ENCODE results near the gene ZNF554.

DNA sequence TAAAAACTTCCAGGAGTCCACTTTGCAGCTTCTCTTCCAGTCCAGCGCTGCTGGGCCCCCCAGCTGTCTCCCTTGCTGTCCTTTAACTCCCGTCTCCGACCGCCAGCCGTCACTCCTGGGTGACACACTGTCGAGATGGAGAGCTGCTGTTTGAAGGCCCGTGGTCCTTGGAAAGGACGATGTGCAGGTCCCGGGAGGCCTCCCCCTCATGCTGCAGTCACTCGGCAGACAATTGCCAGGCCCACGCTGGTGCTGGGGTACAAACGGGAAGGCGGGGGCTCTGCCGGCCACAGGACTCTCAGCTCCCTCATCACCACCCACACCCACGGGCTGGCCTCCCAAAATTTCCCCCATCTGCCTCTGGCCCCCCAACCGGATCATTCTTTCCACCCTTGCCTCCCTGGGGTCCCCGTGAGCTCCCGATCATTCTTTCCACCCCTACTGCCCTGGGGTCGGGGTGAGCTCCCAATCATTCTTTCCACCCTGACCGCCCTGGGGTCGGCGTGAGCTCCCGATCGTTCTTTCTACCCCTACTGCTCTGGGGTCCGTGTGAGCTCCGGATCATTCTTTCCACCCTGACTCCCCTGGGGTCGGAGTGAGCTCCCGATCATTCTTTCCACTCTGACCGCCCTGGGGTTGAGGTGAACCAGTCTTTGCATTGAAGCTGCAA, 16.0 kb upstream of the ZNF554 start:
- TF ChIP-seq, protein P1, sequence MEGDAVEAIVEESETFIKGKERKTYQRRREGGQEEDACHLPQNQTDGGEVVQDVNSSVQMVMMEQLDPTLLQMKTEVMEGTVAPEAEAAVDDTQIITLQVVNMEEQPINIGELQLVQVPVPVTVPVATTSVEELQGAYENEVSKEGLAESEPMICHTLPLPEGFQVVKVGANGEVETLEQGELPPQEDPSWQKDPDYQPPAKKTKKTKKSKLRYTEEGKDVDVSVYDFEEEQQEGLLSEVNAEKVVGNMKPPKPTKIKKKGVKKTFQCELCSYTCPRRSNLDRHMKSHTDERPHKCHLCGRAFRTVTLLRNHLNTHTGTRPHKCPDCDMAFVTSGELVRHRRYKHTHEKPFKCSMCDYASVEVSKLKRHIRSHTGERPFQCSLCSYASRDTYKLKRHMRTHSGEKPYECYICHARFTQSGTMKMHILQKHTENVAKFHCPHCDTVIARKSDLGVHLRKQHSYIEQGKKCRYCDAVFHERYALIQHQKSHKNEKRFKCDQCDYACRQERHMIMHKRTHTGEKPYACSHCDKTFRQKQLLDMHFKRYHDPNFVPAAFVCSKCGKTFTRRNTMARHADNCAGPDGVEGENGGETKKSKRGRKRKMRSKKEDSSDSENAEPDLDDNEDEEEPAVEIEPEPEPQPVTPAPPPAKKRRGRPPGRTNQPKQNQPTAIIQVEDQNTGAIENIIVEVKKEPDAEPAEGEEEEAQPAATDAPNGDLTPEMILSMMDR (IDR thresholded peaks at IDR 0.05; ENCODE audit: low read depth, low read length, missing input control), result no peak
- TF ChIP-seq, protein P2, sequence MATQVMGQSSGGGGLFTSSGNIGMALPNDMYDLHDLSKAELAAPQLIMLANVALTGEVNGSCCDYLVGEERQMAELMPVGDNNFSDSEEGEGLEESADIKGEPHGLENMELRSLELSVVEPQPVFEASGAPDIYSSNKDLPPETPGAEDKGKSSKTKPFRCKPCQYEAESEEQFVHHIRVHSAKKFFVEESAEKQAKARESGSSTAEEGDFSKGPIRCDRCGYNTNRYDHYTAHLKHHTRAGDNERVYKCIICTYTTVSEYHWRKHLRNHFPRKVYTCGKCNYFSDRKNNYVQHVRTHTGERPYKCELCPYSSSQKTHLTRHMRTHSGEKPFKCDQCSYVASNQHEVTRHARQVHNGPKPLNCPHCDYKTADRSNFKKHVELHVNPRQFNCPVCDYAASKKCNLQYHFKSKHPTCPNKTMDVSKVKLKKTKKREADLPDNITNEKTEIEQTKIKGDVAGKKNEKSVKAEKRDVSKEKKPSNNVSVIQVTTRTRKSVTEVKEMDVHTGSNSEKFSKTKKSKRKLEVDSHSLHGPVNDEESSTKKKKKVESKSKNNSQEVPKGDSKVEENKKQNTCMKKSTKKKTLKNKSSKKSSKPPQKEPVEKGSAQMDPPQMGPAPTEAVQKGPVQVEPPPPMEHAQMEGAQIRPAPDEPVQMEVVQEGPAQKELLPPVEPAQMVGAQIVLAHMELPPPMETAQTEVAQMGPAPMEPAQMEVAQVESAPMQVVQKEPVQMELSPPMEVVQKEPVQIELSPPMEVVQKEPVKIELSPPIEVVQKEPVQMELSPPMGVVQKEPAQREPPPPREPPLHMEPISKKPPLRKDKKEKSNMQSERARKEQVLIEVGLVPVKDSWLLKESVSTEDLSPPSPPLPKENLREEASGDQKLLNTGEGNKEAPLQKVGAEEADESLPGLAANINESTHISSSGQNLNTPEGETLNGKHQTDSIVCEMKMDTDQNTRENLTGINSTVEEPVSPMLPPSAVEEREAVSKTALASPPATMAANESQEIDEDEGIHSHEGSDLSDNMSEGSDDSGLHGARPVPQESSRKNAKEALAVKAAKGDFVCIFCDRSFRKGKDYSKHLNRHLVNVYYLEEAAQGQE (IDR thresholded peaks at IDR 0.05), result no peak
- TF ChIP-seq RAD21 (IDR thresholded peaks at IDR 0.05), result no peak
- no peak for TF ChIP-seq FOXA1 (IDR thresholded peaks at IDR 0.05)
- TF ChIP-seq GABPA (IDR thresholded peaks at IDR 0.05 in 1 of 2, conservative IDR thresholded peaks at IDR 0.05 in 1 of 2), result no peak
- TF ChIP-seq JUND (IDR thresholded peaks at IDR 0.05), result no peak
- TF ChIP-seq SP1 (IDR thresholded peaks at IDR 0.05), result no peak
- TF ChIP-seq RXRA (IDR thresholded peaks at IDR 0.05), result no peak
- TF ChIP-seq TAF1 (conservative IDR thresholded peaks at IDR 0.05), result no peak
- TF ChIP-seq EGR1 (IDR thresholded peaks at IDR 0.05; ENCODE audit: low read depth in 2 of 2), result no peak
- TF ChIP-seq, protein P3, sequence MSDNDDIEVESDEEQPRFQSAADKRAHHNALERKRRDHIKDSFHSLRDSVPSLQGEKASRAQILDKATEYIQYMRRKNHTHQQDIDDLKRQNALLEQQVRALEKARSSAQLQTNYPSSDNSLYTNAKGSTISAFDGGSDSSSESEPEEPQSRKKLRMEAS (IDR thresholded peaks at IDR 0.05), result no peak
- TF ChIP-seq, protein P4, sequence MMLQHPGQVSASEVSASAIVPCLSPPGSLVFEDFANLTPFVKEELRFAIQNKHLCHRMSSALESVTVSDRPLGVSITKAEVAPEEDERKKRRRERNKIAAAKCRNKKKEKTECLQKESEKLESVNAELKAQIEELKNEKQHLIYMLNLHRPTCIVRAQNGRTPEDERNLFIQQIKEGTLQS (IDR thresholded peaks at IDR 0.05), result no peak
- no peak for TF ChIP-seq YY1 (IDR thresholded peaks at IDR 0.05)
- no peak for TF ChIP-seq FOXA2 (IDR thresholded peaks at IDR 0.05)
